GM20000 (cell line): Measurements from ENCODE around the gene FOXO6.

Source experiments
- DNase-seq: peaks from one replicate; pipeline ENCODE4 v3.0.0; 2012; ENCODE audit warnings: low spot score
- CTCF ChIP-seq: IDR thresholded peaks from 2 replicates; pipeline ENCODE4 v1.5.1; 2012; ENCODE audit warnings: mild to moderate bottlenecking, control low read depth; ENCODE audit errors: extremely low read depth, missing control alignments

Gene FOXO6

GRCh38 chr1:41413748-41414281 lies 52.6 kb downstream of the FOXO6 start:
- DNase-seq, result no peak
- no peak for TF ChIP-seq CTCF

- no peak for DNase-seq
- TF ChIP-seq CTCF, result no peak
Observed at GRCh38 chr1:41414296-41414695, 53.1 kb downstream of the FOXO6 start.

GRCh38 chr1:41414716-41415306 lies 53.6 kb downstream of the FOXO6 start:
- no peak for TF ChIP-seq CTCF
- no peak for DNase-seq

- no peak for DNase-seq
- TF ChIP-seq CTCF, result no peak
Observed at GRCh38 chr1:41416081-41416480, 54.8 kb downstream of the FOXO6 start.

- DNase-seq, result peak; percentile 84
- TF ChIP-seq CTCF, result peak; percentile 91
Observed at GRCh38 chr1:41416552-41417334, 55.5 kb downstream of the FOXO6 start.

GRCh38 chr1:41417335-41417682 lies 56.1 kb downstream of the FOXO6 start:
- no peak for TF ChIP-seq CTCF
- DNase-seq, result no peak

GRCh38 chr1:41417746-41418145 lies 56.5 kb downstream of the FOXO6 start:
- TF ChIP-seq CTCF, result no peak
- DNase-seq, result no peak
